Upper lobe of left lung (tissue), 4 donors: ENCODE results near the gene KLHL7.

ENCODE experiments used
- EP300 ChIP-seq, 4 donors: sonication (generic); formaldehyde crosslinking; IDR thresholded peaks; one replicate each; pipeline ENCODE4 v1.5.1; 2017; ENCODE audit warnings: antibody characterized with exemption in 4 of 4, control low read depth in 2 of 4
- POLR2A ChIP-seq, 4 donors: fragments of 450-650 bp; IDR thresholded peaks; one replicate each; pipeline ENCODE4 v1.5.1; 2016 to 2017; ENCODE audit warnings: antibody characterized with exemption in 4 of 4, mild to moderate bottlenecking in 2 of 4
- POLR2AphosphoS5 ChIP-seq, 2 donors: sonication (generic); formaldehyde crosslinking; IDR thresholded peaks; one replicate each; pipeline ENCODE4 v1.5.1; 2017; ENCODE audit warnings: antibody characterized with exemption in 2 of 2
- TF ChIP-seq, protein P1 (sequence below), 6 experiments: fragments of 450-650 bp in 4 of 6; fragments of 200-600 bp in 2 of 6; sonication (generic) in 2 of 6; IDR thresholded peaks; one replicate each; pipeline ENCODE4 v1.5.1; 2016 to 2019; ENCODE audit warnings: antibody characterized with exemption in 6 of 6

DNA sequence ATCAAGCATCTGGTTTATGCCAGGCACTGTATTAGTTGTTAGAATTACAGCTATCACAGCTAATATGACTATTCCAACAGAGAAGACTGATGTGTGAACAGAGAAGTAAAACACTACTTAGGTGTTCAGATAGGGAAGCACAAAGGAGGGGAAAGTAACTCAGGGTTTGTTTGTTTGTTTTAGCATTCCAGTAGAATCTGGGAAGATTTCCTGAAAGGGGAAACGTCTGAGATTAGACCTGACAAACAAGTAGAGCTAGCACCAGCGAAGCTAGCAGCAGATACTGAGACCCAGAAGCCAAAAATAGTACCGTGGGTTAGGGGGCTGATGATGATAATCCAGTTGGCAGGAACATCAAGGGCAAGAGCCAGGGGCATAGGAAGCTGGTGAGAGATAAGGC, 28.8 kb upstream of the KLHL7 start:
- TF ChIP-seq, protein P1, sequence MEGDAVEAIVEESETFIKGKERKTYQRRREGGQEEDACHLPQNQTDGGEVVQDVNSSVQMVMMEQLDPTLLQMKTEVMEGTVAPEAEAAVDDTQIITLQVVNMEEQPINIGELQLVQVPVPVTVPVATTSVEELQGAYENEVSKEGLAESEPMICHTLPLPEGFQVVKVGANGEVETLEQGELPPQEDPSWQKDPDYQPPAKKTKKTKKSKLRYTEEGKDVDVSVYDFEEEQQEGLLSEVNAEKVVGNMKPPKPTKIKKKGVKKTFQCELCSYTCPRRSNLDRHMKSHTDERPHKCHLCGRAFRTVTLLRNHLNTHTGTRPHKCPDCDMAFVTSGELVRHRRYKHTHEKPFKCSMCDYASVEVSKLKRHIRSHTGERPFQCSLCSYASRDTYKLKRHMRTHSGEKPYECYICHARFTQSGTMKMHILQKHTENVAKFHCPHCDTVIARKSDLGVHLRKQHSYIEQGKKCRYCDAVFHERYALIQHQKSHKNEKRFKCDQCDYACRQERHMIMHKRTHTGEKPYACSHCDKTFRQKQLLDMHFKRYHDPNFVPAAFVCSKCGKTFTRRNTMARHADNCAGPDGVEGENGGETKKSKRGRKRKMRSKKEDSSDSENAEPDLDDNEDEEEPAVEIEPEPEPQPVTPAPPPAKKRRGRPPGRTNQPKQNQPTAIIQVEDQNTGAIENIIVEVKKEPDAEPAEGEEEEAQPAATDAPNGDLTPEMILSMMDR (IDR thresholded peaks at IDR 0.05), result no peak
- TF ChIP-seq POLR2A (IDR thresholded peaks at IDR 0.05) (no peak), POLR2AphosphoS5 (IDR thresholded peaks at IDR 0.05) (no peak), EP300 (IDR thresholded peaks at IDR 0.05) (no peak)
